SH-SY5Y (cell line): Measurements from ENCODE around the gene SV2C.

Source experiments
- GATA2 ChIP-seq: IDR thresholded peaks from 2 replicates; pipeline ENCODE4 v1.6.1; 2011; ENCODE audit warnings: mild to moderate bottlenecking, low read depth, low read length
- GATA3 ChIP-seq: IDR thresholded peaks from 2 replicates; pipeline ENCODE4 v1.6.1; 2011; ENCODE audit warnings: low read depth, mild to moderate bottlenecking, low read length, moderate library complexity

DNA sequence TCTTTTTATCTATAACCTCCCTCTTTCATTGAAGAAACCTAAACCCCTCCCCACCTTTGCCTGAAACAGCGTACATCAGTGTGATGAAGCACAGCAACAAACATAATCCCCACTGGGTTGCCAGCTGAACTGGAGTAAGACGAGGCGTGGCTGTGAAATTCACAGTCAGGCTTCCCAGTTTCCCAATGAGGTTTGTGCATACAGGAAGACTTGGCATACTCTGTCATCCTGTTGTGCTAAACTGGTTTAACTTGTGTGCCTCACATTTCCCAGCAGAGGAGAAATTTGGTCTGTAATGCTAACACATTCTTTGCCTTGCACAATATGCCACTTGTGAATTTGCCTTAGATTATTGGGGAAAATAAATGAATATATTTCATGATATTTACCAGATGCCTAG, 121.5 kb downstream of the SV2C start:
- TF ChIP-seq GATA2 (no peak), GATA3 (no peak)
